ENCODE results near the gene DGKD.

DNA sequence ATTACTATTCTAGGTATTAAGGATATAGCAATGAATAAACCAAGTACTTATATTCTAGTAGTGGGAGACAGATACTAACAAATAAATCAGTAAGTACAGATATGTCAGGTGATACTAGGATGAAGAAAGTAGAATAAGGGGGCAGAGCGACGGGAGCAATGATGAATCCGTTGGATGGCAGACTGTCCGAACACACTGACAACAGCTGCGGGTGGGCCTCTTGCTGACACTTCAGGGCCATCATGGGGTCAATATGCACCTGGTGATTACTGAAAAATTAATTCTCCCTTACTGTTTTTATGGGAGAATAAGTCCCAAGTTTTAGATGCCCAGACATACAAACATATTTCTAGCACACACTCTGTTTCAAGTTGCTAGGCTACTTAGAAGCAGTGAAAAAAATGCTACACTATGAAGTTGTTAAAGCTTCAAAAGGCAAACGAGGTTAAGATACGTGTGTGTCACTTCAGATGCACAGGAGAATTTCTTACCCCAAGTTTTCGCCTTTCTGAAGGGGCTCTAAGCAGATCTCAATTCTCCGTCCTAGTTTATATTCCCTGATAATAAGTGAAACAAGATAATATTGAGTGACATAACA is 133.6 kb downstream of the DGKD start:
- TF ChIP-seq TAF1 (IDR thresholded peaks at IDR 0.05; ENCODE audit: borderline replicate concordance, insufficient read depth, low read length) (no peak), REST (IDR thresholded peaks at IDR 0.05; ENCODE audit: insufficient read depth in 1 of 2, low read depth in 2 of 2, low read length in 2 of 2) (no peak), POLR2AphosphoS5 (IDR thresholded peaks at IDR 0.05; ENCODE audit: low read depth, low read length) (no peak)
